ENCODE measurements around the gene PRKCB.
"Not testable (repeated sequence)": the region's sequence is repeated elsewhere in the genome, so short reads cannot be mapped to it uniquely, and the experiment has no call there.

Gene PRKCB

DNA sequence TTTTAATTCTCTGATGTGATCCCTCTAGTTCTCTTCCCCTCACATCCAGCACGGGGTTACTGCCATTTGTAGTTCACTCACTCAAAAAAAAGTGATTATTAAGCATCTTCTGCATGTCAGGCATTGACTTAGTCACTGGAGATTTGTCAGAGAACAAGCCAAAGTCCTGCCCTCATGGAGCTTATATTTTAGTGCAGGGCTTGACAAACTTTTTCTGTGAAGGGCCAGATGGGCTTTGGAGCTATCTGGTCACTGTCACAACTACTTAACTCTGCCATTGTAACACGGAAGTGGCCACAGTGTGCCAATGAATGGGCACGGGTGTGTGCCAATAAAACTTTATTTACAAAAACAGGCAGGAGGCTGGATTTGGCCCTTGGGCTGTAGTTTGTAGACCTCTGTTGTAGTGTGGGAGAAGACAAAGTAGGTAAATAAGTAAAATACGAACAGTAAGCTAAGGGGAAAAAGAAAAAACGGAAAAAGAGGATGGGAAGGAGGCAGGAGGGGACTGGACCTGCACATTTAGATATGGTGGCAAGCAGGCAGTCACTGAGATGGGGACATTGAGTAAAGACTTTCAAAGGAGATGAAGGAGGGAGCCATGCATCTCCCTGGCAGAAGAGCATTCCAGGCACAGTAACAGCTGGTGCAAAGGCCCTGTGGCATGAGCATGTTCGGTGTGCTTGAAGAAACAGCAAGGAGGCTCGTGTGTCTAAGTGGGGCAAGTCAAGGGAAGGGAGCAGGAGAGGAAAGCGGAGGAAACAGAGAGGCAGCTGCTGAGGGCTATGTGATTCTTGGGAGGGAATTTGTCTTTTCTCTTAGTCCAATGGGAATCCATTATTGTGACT, 217.5 kb downstream of the PRKCB start:
- no peak for DNase-seq

DNA sequence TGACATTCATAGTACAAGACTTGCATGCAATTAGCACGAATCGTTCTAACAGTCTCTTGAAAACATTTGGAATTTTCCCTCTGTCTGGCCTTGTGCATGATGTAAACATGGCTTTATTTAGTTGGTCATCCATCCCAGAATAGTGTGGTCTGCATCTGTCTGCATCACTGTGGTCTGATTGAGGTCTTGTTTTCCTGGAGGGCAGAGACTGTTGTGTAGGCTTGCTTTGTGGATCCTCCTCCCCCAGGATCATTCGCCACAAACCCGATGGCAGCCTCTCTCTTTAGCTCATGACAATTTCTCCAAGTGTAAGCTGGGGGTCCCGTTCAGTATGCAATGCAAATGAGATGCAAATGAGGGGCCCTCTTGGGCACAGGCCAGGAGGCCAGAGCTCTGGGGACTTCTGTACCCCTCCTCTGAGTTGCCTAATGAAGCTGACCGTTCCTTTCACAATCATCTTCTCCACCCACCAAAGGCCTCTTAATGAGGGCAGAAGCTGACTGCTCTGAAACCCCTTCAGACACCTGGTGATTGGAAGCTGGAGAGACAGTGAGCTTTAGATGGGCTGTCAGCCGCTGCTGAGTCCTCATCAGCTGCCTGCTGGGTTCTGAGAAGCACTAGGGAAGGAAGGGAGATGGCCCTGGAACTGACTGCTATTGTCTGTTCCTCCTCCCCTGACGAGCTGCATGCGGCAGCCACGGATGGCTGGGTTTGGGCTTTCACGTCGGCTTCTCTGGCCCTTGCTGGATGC, 219.1 kb downstream of the PRKCB start:
- DNase-seq: no peak

DNA sequence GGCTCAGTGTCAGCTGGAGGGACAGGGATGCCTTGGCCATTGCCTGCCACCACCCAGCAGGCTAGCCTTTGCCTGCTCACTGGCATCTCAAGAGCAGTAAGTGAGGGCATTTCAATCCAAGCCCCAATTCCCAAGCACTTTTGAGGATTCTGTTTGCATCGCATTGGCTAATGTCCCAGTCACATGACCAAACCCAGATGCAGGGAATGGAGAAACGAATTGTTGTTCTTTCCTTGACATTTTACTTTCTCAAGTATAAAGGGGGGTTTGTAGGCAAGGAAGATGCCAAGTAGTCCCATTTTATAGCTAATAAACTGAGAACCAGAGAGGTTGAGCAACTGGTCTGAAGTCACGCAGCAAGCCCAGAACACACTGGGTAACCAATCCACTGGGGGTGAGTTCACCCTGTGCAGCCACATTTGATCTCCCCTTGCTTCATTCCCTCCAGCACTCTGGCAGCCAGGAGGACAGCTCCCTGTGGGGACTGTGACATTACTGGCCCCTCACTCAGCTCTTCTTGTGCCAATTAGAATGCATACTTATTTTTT, 226.6 kb downstream of the PRKCB start:
- DNase-seq: no peak

DNA sequence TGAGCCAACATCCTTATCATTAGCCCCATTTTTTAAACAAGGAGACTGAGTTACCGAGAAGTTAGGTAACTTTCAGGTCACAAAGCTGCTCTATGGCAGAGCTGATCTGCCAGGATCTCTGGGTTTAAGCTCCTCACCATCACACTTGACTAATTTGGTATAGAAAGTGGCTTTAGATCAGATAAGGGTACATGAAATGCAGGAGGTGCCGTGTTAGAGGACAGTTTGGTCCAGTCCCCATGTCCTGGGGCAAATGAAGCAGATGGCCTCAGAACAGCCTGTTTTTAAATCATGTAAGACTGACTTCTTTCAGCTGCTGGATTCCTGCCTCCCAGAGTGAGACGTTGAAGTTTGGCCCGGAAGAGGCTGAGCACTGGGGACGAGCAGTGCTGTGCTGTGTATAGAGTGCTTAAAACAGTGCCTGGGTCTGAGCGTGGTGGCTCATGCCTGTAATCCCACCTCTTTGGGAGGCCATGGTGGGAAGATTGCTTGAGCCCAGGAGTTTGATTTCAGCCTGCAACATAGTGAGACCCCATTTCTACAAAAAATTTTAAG, 233.3 kb downstream of the PRKCB start:
- no peak for DNase-seq

DNA sequence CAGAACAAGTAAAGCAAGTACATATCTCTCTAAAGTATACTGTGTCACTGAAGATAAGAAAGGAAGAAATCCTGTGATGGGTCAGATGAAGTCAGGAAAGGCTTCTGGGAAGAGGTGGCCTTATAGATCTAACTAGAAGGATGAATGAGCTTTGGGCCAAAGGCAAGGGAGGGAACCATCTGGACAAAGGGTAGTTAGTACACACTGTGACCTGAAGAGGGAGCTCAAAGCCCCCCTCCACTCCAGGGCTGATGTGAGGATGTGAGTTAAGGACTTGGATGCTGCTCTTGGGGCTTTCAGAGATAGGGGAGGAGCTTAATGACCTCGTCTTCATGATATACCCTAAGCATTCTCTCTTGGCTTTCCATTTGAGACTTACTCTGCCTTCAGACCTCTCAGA, 235.1 kb downstream of the PRKCB start:
- DNase-seq: peak; percentile 15

DNA sequence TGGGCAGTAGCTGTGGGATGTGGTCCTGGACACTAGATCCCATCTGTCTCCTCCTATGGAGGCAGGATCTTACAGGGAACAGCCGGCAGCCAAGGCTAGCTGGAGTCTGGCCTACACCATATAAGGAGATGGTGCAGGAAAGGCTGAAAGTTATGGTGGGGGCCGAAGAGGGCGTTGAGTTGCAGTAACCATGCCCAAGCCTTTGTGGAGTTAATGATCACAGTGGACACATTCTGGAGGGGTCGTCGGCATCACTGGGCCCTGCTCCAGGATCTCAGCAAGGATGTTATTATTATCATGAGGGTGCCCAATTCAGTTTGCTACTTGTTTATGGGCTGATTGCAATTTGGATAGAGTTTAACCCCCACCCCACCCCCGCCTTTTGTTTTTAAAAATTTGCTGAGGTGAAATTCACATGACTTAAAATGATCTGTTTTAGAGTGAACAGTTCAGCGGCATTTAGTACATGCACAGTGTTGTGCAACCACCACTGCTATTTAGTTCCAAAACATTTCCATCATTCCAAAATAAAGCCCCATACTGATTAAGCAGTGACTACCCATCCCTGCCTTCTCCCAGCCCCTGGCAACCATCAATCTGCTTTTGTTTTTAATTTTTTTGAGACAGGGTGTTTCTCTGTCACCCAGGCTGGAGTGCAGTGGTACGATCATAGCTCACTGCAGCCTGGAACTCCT, 236.0 kb downstream of the PRKCB start:
- DNase-seq: no peak

DNA sequence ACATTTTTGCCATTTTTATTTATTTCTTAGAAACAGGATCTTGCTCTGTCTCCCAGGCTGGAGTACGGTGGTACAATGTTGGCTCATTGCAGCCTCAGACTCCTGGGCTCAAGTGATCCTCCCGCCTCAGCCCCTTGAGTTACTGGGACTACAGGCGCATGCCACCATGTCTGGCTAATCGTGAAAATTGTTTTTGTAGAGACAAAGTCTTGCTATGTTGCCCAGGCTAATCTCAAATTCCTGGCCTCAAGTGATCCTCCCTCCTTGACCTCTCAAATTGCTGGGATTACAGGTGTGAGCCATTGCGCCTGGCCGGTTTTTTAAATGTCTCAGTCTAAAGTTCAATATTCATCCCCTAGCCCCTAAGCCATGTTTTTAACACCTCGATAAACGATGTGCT, 237.5 kb downstream of the PRKCB start:
- no peak for DNase-seq

DNA sequence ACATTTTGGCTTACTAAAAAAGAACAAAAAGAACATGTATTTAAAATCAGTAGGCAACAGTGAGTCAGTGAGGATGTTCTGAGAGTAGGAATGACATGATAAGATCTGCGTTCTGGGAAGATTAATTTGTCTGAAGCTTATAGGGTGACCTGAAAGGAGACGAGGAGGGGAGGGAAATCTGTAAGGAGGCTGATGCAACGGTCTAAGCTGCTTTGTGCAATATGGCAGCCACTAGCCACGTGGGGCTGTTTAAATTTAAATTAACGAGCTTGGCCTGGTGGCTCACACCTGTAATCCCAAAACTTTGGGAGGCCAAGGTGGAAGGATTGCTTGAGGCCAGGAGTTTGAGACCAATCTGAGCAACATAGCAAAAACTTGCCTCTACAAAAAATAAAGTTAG, 238.8 kb downstream of the PRKCB start:
- no peak for DNase-seq

DNA sequence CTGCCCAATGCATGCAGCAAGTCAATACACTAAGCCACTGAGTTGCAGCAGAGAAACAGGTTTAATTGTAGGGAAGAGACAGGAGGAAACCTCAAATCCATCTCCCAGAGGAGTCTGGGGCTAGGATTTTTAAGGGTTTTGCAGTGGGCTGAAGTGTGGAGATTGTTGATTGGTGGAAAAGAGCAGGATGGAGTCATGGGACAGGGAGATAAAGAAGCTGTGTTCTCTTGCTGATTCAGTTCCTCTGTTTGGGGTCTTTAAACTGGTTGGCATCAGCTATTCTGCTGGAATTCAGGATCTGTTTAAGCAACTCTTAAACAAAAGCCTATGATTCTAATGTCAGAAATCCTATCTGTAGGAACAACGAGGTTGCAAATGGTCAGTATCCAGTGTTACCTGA, 239.5 kb downstream of the PRKCB start:
- DNase-seq: no peak

DNA sequence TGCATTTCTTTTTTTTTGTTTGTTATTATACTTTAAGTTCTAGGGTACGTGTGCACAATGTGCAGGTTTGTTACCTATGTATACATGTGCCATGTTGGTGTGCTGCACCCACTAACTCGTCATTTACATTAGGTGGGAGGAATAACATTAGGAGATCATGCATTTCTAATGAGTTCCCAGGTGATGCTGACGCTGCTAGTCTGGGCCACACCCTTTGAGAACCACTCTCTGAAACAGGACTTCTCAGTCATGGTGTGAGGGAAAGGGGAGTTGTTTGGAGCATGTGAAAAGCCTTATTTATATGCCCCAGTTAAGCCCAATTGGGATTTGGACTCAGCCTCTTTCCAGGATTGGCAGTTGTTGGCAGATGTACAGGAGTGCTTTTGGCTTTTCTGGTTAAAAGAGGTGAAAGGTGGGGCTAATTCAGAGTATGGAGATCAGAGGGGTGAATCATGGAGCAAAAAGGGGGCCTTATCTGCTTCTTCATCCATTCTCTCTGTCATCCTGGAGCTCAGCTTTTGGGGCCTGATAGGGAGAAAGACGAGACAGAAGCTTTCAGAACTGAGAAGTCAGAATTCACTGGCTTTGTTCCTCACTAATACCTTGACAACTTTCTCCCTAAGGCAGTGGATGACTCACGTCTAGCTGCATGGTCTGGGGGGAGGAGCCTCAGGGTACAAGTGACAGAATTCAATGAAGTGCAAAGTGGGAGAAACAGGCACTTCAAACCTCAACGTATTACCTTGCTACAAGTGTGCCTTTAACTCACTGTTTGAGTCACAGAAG, 240.3 kb downstream of the PRKCB start:
- no peak for DNase-seq

DNA sequence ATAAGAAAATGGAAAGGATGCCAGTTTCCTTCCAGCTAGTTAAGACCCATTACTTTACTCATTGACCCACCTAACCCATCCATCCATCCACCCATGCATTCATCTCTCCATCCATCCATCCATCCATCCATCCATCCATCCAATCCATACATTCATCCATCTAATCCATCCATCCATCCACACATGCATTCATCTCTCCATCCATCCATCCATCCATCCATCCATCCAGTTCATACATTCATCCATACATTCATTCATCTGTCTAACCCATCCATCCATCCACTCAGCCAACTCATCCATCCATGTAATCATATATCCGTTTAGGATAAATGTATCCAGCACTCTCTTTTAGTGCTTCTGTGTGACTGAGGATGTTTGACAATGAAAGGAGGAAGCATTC, 241.5 kb downstream of the PRKCB start:
- DNase-seq: no peak

DNA sequence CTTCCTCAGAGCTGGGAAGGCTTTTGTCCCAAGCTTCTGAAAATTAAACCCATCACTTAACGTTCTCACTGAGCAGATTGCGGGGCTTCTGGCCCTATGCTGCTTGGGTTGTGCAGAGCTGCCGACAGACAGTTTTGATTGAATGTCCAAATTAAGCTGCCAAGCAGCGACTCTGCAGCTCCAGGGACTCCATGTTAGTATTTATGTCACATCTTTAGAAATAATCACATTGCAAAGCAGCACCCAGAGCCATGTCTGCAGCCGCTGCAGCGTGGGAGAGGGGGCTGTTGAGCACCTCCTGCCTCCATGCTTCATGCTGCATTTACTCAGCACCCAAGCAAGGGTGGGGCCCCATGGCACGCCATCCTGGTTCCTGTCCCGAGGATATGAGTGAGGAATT, 242.2 kb downstream of the PRKCB start:
- DNase-seq: no peak

DNA sequence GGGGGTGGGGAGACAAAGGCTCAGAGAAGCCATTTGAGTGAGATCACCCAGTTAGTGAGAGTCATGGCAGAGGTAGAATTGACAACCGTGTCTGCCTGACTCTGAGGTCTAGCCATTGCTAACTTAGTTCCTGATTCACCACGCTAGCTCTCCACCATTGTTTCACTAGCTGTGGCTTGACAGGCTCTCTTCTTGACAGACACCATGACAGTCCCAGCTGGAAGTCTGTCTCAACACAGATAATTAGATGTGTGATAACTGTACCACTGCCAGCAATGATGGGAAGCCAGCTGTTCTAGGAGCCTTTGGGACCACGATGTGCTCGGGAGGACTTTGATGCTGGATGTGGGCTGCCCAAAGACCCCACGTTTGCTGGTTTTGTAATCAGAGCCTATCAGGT, 249.9 kb downstream of the PRKCB start:
- DNase-seq: no peak

DNA sequence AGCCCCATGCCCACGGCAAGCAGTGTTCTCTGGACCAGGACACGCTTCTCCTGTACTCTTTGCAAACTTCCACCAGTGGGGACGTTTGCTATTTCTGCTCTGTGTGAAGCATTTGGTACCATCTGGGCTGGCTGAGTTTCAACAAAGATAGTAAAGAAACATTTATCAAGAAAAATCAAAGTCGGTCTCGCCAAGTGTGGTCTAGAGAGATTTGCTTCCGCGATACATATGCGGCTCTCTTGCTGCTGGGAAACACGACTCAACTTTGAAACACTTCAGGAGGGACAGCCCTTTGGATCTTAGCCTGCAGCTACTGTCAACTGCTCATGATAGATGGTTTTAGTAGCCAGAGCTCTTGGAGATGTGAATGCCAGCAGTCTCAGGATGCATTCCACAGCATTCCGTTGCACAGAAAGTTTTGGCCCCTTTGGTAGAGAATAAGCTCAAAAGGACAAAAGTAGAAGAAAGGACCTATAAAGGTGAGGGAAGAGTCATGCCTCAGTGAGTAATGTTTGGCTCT, 252.2 kb downstream of the PRKCB start:
- DNase-seq: no peak

DNA sequence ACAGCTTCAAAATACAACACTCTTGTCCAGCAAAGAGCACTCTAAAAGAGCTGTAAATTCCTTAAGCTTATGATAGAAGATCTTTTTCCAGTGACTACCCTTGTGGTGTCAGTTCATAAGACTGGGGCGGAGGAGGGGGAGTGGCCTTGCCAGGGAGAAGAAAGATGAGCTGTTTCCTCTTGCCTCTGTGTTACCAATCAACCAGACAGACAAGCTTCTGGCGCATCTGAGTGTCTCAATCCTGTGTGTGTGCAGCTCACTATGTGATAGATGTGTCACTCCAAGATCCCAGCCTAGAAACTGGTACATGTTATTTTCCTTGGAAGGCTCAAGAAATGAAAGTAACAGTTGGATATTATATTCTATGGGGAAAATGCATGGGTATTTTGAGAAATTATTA, 253.0 kb downstream of the PRKCB start:
- DNase-seq: no peak

DNA sequence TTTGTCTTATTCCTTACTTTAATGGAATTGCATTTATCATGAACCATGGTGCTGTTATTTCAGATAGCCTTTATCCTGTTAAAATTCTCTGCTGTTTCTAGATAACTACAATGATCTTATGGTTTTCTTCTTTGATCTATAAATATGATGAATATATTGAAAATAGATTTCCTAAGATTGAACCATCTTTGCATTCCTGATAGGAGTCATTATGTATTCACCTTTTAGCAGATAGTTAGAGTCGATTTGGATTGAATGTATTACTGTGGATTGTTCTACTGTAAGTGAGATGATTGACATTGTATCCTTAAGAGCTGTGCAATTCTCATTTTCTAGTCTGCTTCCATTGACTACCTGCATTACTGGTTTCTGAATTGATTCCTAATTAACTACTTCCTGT, 255.3 kb downstream of the PRKCB start:
- DNase-seq: no peak

DNA sequence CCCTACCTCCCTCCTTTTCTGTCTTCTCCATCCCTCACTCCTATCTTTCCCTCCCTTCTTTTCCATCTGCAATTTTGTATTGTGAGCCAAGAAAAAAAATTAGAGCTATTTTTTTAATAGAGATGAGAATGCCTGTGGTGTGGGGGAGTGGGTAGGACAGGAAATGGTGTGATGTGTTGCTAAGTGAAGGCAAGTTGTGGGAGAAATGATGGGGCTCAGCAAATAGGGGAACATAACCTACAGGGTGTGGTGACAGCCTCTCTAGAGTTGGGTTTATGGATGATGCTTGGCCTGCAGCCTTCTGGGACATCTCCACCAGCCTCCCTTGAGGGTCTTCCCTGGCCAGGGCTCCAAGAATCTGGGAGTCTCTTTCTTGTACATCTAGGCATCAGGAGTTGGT, 257.3 kb downstream of the PRKCB start:
- no peak for DNase-seq

DNA sequence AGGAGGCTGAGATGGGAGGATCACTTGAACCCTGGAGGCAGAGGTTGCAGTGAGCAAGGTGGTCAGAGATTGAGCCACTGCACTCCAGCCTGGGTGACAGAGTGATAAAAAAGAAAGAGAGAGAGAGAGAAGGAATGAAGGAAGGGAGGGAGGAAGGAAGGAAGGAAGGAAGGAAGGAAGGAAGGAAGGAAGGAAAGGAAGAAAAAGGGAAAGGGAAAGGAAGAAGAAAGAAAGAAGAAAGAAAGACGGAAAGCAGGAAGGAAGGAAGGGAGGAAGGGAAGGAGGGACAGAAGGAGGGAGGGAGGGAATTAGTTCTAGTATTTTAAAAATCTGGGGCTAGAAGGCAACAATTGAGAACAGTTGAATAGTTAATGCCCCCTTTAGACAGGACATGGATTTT, 258.9 kb downstream of the PRKCB start:
- no peak for DNase-seq

DNA sequence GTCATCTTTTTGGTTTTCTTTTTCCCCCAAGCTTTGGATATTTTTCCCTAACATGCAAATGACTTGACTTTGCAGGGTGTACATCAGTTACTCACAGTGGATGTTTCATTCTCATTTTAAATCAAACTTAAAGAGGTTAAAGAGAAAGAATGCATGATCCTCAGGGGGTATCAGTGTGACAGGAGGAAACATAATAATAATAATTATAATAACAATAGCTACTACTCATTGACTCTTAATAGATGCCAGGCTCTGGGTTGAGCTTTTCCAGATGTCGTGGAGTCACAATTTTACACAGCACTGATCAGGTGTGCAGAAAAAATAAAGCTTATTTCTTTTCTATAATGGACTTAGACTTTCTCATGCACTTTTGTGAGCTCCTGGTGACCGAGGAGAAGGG, 263.1 kb downstream of the PRKCB start:
- no peak for DNase-seq

DNA sequence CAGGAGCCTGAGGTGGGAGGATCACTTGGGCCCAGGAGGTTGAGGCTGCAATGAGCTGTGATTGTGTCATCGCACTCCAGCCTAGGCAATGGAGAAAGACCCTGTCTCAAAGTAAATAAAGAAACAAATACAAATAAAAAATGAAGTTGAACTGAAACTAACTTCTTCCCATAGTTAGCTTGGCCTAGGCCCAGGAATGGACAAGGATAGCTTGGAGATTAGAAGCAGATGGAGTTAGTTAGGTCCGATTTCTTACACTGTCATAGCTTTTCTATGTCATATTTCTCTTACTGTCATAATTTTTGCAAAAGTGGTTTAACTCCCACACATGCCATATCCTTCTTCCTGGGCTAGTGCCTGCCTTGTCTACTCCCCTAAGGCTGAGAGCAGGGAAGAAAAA, 265.6 kb downstream of the PRKCB start:
- no peak for DNase-seq

DNA sequence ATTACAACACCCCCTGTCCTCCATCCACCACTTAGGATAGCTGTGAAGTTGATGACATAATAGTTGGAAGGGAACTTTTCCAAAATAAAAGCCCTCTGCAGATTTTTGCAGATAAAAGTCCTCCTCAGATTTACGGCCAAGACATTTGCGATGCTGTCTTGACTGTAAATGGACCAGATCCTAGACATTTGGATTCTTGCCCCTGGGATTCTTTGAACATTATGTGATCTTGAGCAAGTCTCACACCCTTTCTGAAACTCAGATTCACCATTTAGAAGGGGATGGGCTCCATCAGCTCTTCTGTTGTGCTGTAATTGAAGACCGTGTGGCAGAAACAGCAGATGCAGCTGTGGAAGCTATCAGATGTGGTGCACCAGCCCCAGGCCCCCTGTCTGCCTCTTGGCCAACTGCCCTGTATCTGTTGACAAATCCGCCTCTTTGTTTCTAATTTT, 266.5 kb downstream of the PRKCB start:
- DNase-seq: no peak

DNA sequence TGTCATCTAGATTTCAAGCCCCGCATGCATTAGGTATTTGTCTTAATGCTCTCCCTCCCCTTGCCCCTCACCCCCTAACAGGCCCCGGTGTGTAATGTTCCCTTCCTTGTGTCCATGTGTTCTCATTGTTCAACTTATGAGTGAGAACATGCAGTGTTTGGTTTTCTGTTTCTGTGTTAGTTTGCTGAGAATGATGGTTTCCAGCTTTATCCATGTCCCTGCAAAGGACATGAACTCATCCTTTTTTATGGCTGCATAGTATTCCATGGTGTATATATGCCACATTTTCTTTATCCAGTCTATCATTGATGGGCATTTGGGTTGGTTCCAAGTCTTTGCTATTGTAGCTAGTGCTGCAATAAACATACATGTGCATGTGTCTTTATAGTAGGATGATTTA, 269.7 kb downstream of the PRKCB start:
- DNase-seq: not testable (repeated sequence)
